CD14-positive monocyte (primary cell): ENCODE measurements around the gene WDFY3. TPM values are rescaled to one million over a fixed set of nuclear protein-coding genes. Genes with fewer than 3 reads are reported as not detected.

Experiments
- DNase-seq, 3 donors: peaks; one replicate each; pipeline ENCODE4 v3.0.0-alpha.2; 2011 to 2022
- H2AFZ ChIP-seq: 2 replicates; pipeline ENCODE4 v1.6.0; 2012; ENCODE audit warnings: mild to moderate bottlenecking, low read depth, low read length, inconsistent platforms; ENCODE audit not compliant: insufficient read depth, poor library complexity, severe bottlenecking
- H3K27ac ChIP-seq, 2 donors: 1 replicate in 1 of 2; 2 replicates in 1 of 2; pipeline ENCODE4 v1.5.1; 2012 to 2013; ENCODE audit warnings: low read length in 2 of 2, control low read depth in 1 of 2, inconsistent platforms in 1 of 2, low read depth in 1 of 2, mild to moderate bottlenecking in 1 of 2
- H3K27me3 ChIP-seq, 2 donors: one replicate each; pipeline versions ENCODE4 v1.6.0 to v1.6.1; 2011 to 2013; ENCODE audit warnings: low read length in 2 of 2; ENCODE audit not compliant: control insufficient read depth in 2 of 2, insufficient read depth in 2 of 2
- H3K36me3 ChIP-seq, 2 donors: replicated peaks in 1 of 2; 1 replicate in 1 of 2; 2 replicates in 1 of 2; pipeline versions ENCODE4 v1.5.1 to v1.6.1; 2012 to 2013; ENCODE audit warnings: low read length in 2 of 2, control low read depth in 1 of 2, inconsistent platforms in 1 of 2, mild to moderate bottlenecking in 1 of 2; ENCODE audit not compliant: insufficient read depth in 2 of 2, control insufficient read depth in 1 of 2
- H3K4me1 ChIP-seq, 2 donors: 1 replicate in 1 of 2; 2 replicates in 1 of 2; pipeline versions ENCODE4 v1.5.1 to v1.6.1; 2012 to 2013; ENCODE audit warnings: low read length in 2 of 2, control low read depth in 1 of 2, inconsistent platforms in 1 of 2, mild to moderate bottlenecking in 1 of 2, moderate library complexity in 1 of 2; ENCODE audit not compliant: insufficient read depth in 2 of 2, control insufficient read depth in 1 of 2
- H3K4me2 ChIP-seq: replicated peaks from 2 replicates; pipeline ENCODE3; 2012; ENCODE audit warnings: low read length, moderate library complexity, mild to moderate bottlenecking; ENCODE audit not compliant: poor library complexity, severe bottlenecking; ENCODE audit errors: extremely low read depth
- H3K4me3 ChIP-seq, 3 experiments: fragments of 200-600 bp in 1 of 3; sonication (generic) in 1 of 3; replicated peaks in 1 of 3; 1 replicate in 2 of 3; 2 replicates in 1 of 3; pipeline ENCODE4 v1.5.1; 2011 to 2013; ENCODE audit warnings: low read length in 3 of 3, mild to moderate bottlenecking in 3 of 3, control low read depth in 2 of 3, low read depth in 2 of 3, inconsistent platforms in 1 of 3, moderate library complexity in 1 of 3
- H3K79me2 ChIP-seq: 2 replicates; pipeline ENCODE4 v1.6.0; 2012; ENCODE audit warnings: mild to moderate bottlenecking, control low read depth, inconsistent platforms, low read length, moderate library complexity; ENCODE audit not compliant: insufficient read depth
- H3K9ac ChIP-seq: 2 replicates; pipeline ENCODE4 v1.6.0; 2017; ENCODE audit warnings: low read length, mild to moderate bottlenecking; ENCODE audit not compliant: insufficient read depth, poor library complexity, severe bottlenecking
- H3K9me3 ChIP-seq, 2 donors: replicated peaks in 1 of 2; 1 replicate in 1 of 2; 2 replicates in 1 of 2; pipeline versions ENCODE4 v1.5.1 to v1.6.1; 2012 to 2013; ENCODE audit warnings: low read length in 2 of 2, control low read depth in 1 of 2; ENCODE audit not compliant: control insufficient read depth in 1 of 2, insufficient read depth in 1 of 2
- H4K20me1 ChIP-seq: 2 replicates; pipeline ENCODE4 v1.6.0; 2012; ENCODE audit warnings: mild to moderate bottlenecking, low read length, control low read depth, moderate library complexity; ENCODE audit not compliant: insufficient read depth
- H3K27ac Mint-ChIP-seq, 7 donors: one replicate each; pipeline ENCODE4 v1.8.0; 2020; ENCODE audit warnings: mild to moderate bottlenecking in 7 of 7, mixed read lengths in 7 of 7, moderate library complexity in 6 of 7, inconsistent platforms in 2 of 7
- H3K27me3 Mint-ChIP-seq, 3 donors: one replicate each; pipeline ENCODE4 v1.8.0; 2021 to 2022; ENCODE audit warnings: low read depth in 3 of 3, mild to moderate bottlenecking in 3 of 3, mixed read lengths in 3 of 3, moderate library complexity in 3 of 3, inconsistent platforms in 1 of 3
- H3K36me3 Mint-ChIP-seq, 2 donors: one replicate each; pipeline ENCODE4 v1.8.0; 2020; ENCODE audit warnings: mixed read lengths in 2 of 2, inconsistent platforms in 1 of 2, mild to moderate bottlenecking in 1 of 2
- H3K4me1 Mint-ChIP-seq: one replicate; pipeline ENCODE4 v1.8.0; 2020; ENCODE audit warnings: mild to moderate bottlenecking, mixed read lengths
- H3K4me3 Mint-ChIP-seq, 2 donors: one replicate each; pipeline ENCODE4 v1.8.0; 2020; ENCODE audit warnings: mild to moderate bottlenecking in 2 of 2, mixed read lengths in 2 of 2, moderate library complexity in 1 of 2
- H3K9me3 Mint-ChIP-seq, 7 donors: one replicate each; pipeline ENCODE4 v1.8.0; 2020 to 2022; ENCODE audit warnings: mixed read lengths in 7 of 7, mild to moderate bottlenecking in 6 of 7, moderate library complexity in 6 of 7, inconsistent platforms in 2 of 7
- WGBS: methylation state at CpG from one replicate; pipeline ENCODE4 v1.1.5; 2013; ENCODE audit warnings: missing lambda C conversion rate; ENCODE audit not compliant: insufficient coverage; 5-methylcytosine and 5-hydroxymethylcytosine counted together
- intact Hi-C, 2 donors: fragments of 100-400 bp; cut with micrococcal nuclease; formaldehyde crosslinking; loops; one replicate each; pipeline versions ENCODE4 v1.15.0 to v1.15.1; 2023
- polyA plus RNA-seq, 3 donors: library from polyadenylated mRNA; depleted of rRNA in 1 of 3; unstranded in 2 of 3; stranded (reverse) in 1 of 3; fragments of 300-500 nt in 2 of 3; fragments of >200 nt in 1 of 3; fragmentation: Illumina TruSeq in 2 of 3; gene quantifications; 1 replicate in 2 of 3; 2 replicates in 1 of 3; pipeline ENCODE4 v1.2.3, GENCODE V29; 2012 to 2021
- TF ChIP-seq, protein P1 (sequence below): fragments of 200-600 bp; IDR thresholded peaks from one replicate; pipeline ENCODE4 v1.8.0; 2022; ENCODE audit warnings: antibody characterized with exemption, mild to moderate bottlenecking

WDFY3 gene
- polyA plus RNA-seq, 3 donors, result 5.6 to 35.5 (median 5.9) TPM

DNA sequence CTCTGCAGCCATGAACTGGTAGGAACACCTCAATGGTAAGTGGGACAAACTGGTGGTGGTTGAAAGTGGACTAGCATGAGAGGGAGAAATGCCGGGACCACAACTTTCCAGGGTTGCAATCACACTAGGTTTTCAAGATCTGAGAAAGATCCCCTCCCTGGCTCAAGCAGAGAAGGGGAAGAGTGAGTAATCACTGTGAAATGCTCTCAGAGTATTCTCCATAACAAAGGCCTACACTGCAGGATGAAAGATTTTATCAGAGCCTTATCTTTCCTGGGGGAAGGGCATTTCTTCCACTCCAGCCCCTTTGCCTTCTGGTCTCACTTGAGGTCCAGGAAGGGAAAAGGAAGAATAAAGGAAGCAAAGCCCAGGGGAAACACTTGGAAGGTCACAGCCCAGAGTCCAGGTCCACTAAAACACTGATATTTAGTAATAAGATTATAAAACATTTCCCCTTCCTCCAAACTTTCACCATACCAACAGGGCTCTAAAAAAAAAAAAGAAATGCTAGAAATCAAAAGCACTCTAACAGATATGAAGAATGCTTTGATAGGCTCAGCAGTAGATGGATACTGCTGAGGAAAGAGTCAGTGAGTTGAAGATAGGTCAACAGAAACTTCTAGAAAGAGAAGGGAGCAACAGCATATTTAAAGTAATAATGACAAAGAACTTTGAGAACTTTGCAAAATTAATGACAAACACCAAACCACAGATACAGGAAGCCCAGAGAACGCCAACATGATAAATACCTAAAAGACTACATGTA lies 95.9 kb downstream of the WDFY3 start:
- peaks cover 2 to 29% of the 10 kb centered on the region in 2 donors for H3K36me3 ChIP-seq
- H3K36me3 Mint-ChIP-seq, result peaks cover 24 to 45% of the 10 kb centered on the region in 2 donors
- no peak overlapping the region for H3K4me3 ChIP-seq
- no peaks in the 10 kb centered on the region for H3K27me3 ChIP-seq
- H4K20me1 ChIP-seq, result peaks cover 51% of the 10 kb centered on the region
- no peaks in the 10 kb centered on the region for H3K9me3 ChIP-seq
- H3K4me1 ChIP-seq, result no peaks in the 10 kb centered on the region
- peak overlapping the region in 1 of 2 donors; percentile 21 for H3K27ac ChIP-seq
- no peak overlapping the region for H3K9ac ChIP-seq
- no peak overlapping the region for H2AFZ ChIP-seq
- DNase-seq, result peak in 1 of 3 donors; percentile 10
- TF ChIP-seq, protein P1, sequence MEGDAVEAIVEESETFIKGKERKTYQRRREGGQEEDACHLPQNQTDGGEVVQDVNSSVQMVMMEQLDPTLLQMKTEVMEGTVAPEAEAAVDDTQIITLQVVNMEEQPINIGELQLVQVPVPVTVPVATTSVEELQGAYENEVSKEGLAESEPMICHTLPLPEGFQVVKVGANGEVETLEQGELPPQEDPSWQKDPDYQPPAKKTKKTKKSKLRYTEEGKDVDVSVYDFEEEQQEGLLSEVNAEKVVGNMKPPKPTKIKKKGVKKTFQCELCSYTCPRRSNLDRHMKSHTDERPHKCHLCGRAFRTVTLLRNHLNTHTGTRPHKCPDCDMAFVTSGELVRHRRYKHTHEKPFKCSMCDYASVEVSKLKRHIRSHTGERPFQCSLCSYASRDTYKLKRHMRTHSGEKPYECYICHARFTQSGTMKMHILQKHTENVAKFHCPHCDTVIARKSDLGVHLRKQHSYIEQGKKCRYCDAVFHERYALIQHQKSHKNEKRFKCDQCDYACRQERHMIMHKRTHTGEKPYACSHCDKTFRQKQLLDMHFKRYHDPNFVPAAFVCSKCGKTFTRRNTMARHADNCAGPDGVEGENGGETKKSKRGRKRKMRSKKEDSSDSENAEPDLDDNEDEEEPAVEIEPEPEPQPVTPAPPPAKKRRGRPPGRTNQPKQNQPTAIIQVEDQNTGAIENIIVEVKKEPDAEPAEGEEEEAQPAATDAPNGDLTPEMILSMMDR, result no peak
- intact Hi-C loops, result no loop called here
- H3K79me2 ChIP-seq, result peaks cover 4% of the 10 kb centered on the region
- H3K27ac Mint-ChIP-seq, result peak overlapping the region in 5 of 7 donors; percentile 3 to 64 (median 35)
- no CpG with 5 or more reads among the region's 2 CpGs for WGBS
- peaks cover 6% of the 10 kb centered on the region for H3K4me1 Mint-ChIP-seq
- no peaks in the 10 kb centered on the region for H3K27me3 Mint-ChIP-seq
- H3K4me3 Mint-ChIP-seq, result no peak overlapping the region
- no peak overlapping the region for H3K4me2 ChIP-seq
- peaks cover 0 to 3% (median 0%) of the 10 kb centered on the region in 7 donors for H3K9me3 Mint-ChIP-seq

DNA sequence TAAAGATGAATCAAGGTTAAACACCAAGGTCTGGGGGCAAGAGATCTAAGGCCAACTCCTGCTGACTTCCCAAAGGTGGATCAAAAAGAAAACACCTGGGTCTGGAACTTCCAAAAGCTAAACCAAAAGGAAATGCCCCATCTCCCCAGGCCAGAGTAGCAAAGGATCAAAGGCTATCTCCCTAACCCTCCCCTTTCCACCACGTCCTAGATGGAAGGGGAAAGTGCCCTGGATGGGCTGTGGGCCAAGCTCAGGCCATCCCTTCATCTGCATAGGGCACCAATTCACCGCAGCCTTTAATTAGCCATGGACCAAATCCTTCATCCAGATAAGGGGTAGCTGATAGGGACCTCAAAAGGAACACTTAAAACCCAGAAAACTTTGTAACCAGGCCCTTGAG lies 100.2 kb downstream of the WDFY3 start:
- Histone ChIP-seq H4K20me1 (peaks cover 85% of the 10 kb centered on the region), H2AFZ (no peak overlapping the region), H3K27ac (no peak overlapping the region), H3K9ac (no peak overlapping the region), H3K36me3 (peaks cover 0 to 20% of the 10 kb centered on the region in 2 donors), H3K9me3 (no peaks in the 10 kb centered on the region), H3K4me2 (no peak overlapping the region), H3K79me2 (peaks cover 6% of the 10 kb centered on the region), H3K27me3 (no peaks in the 10 kb centered on the region), H3K4me1 (no peaks in the 10 kb centered on the region), H3K4me3 (no peak overlapping the region)
- DNase-seq, result no peak
- H3K36me3 Mint-ChIP-seq, result peaks cover 20 to 21% of the 10 kb centered on the region in 2 donors
- TF ChIP-seq, protein P1, result no peak
- intact Hi-C loops, result no loop called here
- H3K27me3 Mint-ChIP-seq, result no peaks in the 10 kb centered on the region
- H3K9me3 Mint-ChIP-seq, result peaks cover 0 to 4% (median 0%) of the 10 kb centered on the region in 7 donors
- no peak overlapping the region for H3K4me3 Mint-ChIP-seq
- peaks cover 6% of the 10 kb centered on the region for H3K4me1 Mint-ChIP-seq
- WGBS, result no CpG with 5 or more reads among the region's 2 CpGs
- H3K27ac Mint-ChIP-seq, result no peak overlapping the region
